NB4 (cell line): ENCODE measurements around the gene BLOC1S6.

Experiments used
- DNase-seq: peaks from one replicate; pipeline ENCODE4 v3.0.0; 2010; ENCODE audit warnings: low read depth
- H3K4me3 ChIP-seq: one replicate; pipeline ENCODE4 v1.5.1; 2011; ENCODE audit warnings: mild to moderate bottlenecking, low read depth, low read length, moderate library complexity
- CTCF ChIP-seq: IDR thresholded peaks from one replicate; pipeline ENCODE4 v1.5.1; 2012; ENCODE audit warnings: low read depth, low read length
- MAX ChIP-seq: IDR thresholded peaks from 2 replicates; pipeline ENCODE4 v1.6.1; 2011; ENCODE audit warnings: low read depth, low read length
- MYC ChIP-seq: IDR thresholded peaks from 2 replicates; pipeline ENCODE4 v1.6.1; 2011; ENCODE audit warnings: low read depth, low read length
- POLR2A ChIP-seq: IDR thresholded peaks from 2 replicates; pipeline ENCODE4 v1.6.1; 2011; ENCODE audit warnings: mild to moderate bottlenecking; ENCODE audit not compliant: insufficient read length; ENCODE audit errors: extremely low read depth

Gene BLOC1S6

GRCh38 chr15:45637141-45637540 lies 50.0 kb downstream of the BLOC1S6 start:
- peak overlapping the region; percentile 87 for H3K4me3 ChIP-seq
- TF ChIP-seq MAX = no peak
- no peak for TF ChIP-seq MYC
- TF ChIP-seq CTCF = no peak
- TF ChIP-seq POLR2A = no peak
- DNase-seq = peak; percentile 35

- H3K4me3 ChIP-seq = peak overlapping the region; percentile 87
- TF ChIP-seq POLR2A = peak; percentile 18
- TF ChIP-seq MYC = no peak
- DNase-seq = peak; percentile 92
Measured at GRCh38 chr15:45637552-45638033, 50.4 kb downstream of the BLOC1S6 start.

- H3K4me3 ChIP-seq = no peak overlapping the region
- TF ChIP-seq MAX (no peak), CTCF (no peak), MYC (no peak), POLR2A (no peak)
- no peak for DNase-seq
Measured at GRCh38 chr15:45640616-45641015, 53.4 kb downstream of the BLOC1S6 start.

- TF ChIP-seq CTCF (no peak), POLR2A (no peak), MAX (no peak), MYC (no peak)
- no peak overlapping the region for H3K4me3 ChIP-seq
- DNase-seq = peak; percentile 62
Measured at GRCh38 chr15:45641374-45641781, 54.2 kb downstream of the BLOC1S6 start.

- TF ChIP-seq CTCF (no peak), POLR2A (no peak), MAX (no peak), MYC (no peak)
- peak; percentile 29 for DNase-seq
- H3K4me3 ChIP-seq = no peak overlapping the region
Measured at GRCh38 chr15:45641999-45642932, 55.1 kb downstream of the BLOC1S6 start.

- no peak overlapping the region for H3K4me3 ChIP-seq
- no peak for DNase-seq
- TF ChIP-seq POLR2A (no peak), MYC (no peak), MAX (no peak), CTCF (no peak)
Measured at GRCh38 chr15:45644437-45644836, 57.3 kb downstream of the BLOC1S6 start.
